Gastroesophageal sphincter (tissue), 3 donors: ENCODE measurements around the gene MTG1.

Experiments
- CTCF ChIP-seq, 4 experiments: fragments of 200-600 bp in 2 of 4; fragments of 450-650 bp in 2 of 4; sonication (generic) in 1 of 4; IDR thresholded peaks; one replicate each; pipeline ENCODE4 v1.5.1; 2017 to 2019; ENCODE audit warnings: antibody characterized with exemption in 4 of 4, mild to moderate bottlenecking in 2 of 4, moderate library complexity in 2 of 4
- EP300 ChIP-seq: sonication (generic); formaldehyde crosslinking; IDR thresholded peaks from one replicate; pipeline ENCODE4 v1.6.1; 2017; ENCODE audit warnings: antibody characterized with exemption, mild to moderate bottlenecking
- POLR2A ChIP-seq, 2 donors: fragments of 450-650 bp; IDR thresholded peaks; one replicate each; pipeline ENCODE4 v1.6.1; 2017; ENCODE audit warnings: antibody characterized with exemption in 2 of 2, mild to moderate bottlenecking in 2 of 2, moderate library complexity in 1 of 2
- POLR2AphosphoS5 ChIP-seq: sonication (generic); formaldehyde crosslinking; IDR thresholded peaks from one replicate; pipeline ENCODE4 v1.6.1; 2017; ENCODE audit warnings: antibody characterized with exemption

DNA sequence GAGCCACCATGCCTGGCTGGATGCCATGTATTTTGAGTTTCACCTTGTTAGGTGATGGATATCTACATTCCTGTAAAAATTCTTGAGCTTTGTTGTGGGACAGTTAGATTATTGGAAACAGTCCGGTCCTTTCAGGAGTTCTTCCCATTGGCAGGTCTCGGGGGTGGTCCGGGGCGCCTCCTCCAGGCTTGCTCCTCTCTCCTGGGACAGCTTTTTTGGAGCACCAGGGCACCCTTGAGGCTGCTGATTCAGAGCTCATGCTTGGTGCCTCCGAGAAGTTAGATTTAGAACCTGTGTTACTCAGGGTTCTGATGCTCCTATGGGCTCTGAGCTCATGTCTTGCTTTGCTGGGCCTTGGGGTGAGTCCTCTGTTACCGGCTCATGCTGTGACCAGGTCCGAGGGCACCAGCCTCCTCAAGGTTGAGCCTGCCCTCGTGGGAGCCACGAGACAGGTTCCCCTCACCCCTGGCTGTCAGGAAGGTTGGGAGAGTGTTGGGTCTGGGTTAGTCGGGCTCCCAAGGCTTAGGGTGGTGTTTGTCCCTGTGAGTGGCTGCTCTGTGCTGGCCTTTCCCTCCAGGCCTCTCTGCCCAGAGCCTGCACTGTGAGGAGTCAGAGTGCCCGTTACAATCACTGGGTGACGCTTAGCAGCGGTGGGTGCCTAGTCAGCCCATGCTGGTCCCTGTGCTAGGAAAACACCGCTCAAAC is 24.5 kb downstream of the MTG1 start:
- no peak for TF ChIP-seq CTCF (IDR thresholded peaks at IDR 0.05)
- TF ChIP-seq EP300, result no peak
- no peak for TF ChIP-seq POLR2AphosphoS5
- TF ChIP-seq POLR2A (IDR thresholded peaks at IDR 0.05), result no peak
